RWPE2 (cell line): ENCODE measurements around the gene VTCN1.
"Not testable (repeated sequence)": the region's sequence is repeated elsewhere in the genome, so short reads cannot be mapped to it uniquely, and the experiment has no call there.

Experiments used
- ATAC-seq: fragments of 200-7000 bp; cut with Tn5 transposase; 3 replicates; pipeline ENCODE4 v1.9.1; 2021; ENCODE audit warnings: low read depth
- DNase-seq: peaks from one replicate; pipeline ENCODE4 v3.0.0-alpha.2; 2020; ENCODE audit warnings: low spot score
- H3K27ac ChIP-seq: fragments of 450-650 bp; 2 replicates; pipeline ENCODE4 v1.5.1; 2017; ENCODE audit warnings: mild to moderate bottlenecking; ENCODE audit not compliant: poor library complexity, severe bottlenecking
- H3K27me3 ChIP-seq: fragments of 250-450 bp; sonication (Bioruptor Pico); 2 replicates; pipeline ENCODE4 v1.5.1; 2021; ENCODE audit warnings: mild to moderate bottlenecking, moderate library complexity; ENCODE audit not compliant: insufficient read depth, poor library complexity, severe bottlenecking
- H3K36me3 ChIP-seq: fragments of 250-450 bp; sonication (Bioruptor Pico); 2 replicates; pipeline ENCODE4 v1.5.1; 2020; ENCODE audit warnings: low read depth, mild to moderate bottlenecking, moderate library complexity
- H3K4me1 ChIP-seq: fragments of 250-450 bp; sonication (Bioruptor Pico); 2 replicates; pipeline ENCODE4 v1.5.1; 2021; ENCODE audit warnings: mild to moderate bottlenecking, moderate library complexity; ENCODE audit not compliant: insufficient read depth, poor library complexity, severe bottlenecking
- H3K4me3 ChIP-seq: fragments of 250-450 bp; sonication (Bioruptor Pico); 2 replicates; pipeline ENCODE4 v1.5.1; 2021; ENCODE audit warnings: mild to moderate bottlenecking, moderate library complexity; ENCODE audit not compliant: severe bottlenecking
- H3K9me3 ChIP-seq: fragments of 250-450 bp; sonication (Bioruptor Pico); 2 replicates; pipeline ENCODE4 v1.5.1; 2021; ENCODE audit warnings: mild to moderate bottlenecking, moderate library complexity; ENCODE audit not compliant: severe bottlenecking
- CTCF ChIP-seq: fragments of 450-650 bp; IDR thresholded peaks from one replicate; pipeline ENCODE4 v1.5.1; 2017; ENCODE audit warnings: mild to moderate bottlenecking, moderate library complexity; ENCODE audit not compliant: poor library complexity, severe bottlenecking

Gene VTCN1

GRCh38 chr1:117164209-117164608 is 46.5 kb downstream of the VTCN1 start:
- TF ChIP-seq CTCF: no peak
- DNase-seq (no peak), ATAC-seq (no peak)
- no peaks in the 10 kb centered on the region for H3K9me3 ChIP-seq
- no peaks in the 10 kb centered on the region for H3K27me3 ChIP-seq
- H3K4me3 ChIP-seq: no peak overlapping the region
- no peaks in the 10 kb centered on the region for H3K4me1 ChIP-seq
- H3K27ac ChIP-seq: no peak overlapping the region
- H3K36me3 ChIP-seq: no peaks in the 10 kb centered on the region

GRCh38 chr1:117162816-117163215 is 47.9 kb downstream of the VTCN1 start:
- TF ChIP-seq CTCF: no peak
- no peaks in the 10 kb centered on the region for H3K4me1 ChIP-seq
- H3K9me3 ChIP-seq: no peaks in the 10 kb centered on the region
- DNase-seq: no peak
- H3K36me3 ChIP-seq: no peaks in the 10 kb centered on the region
- H3K27ac ChIP-seq: no peak overlapping the region
- no peak for ATAC-seq
- H3K4me3 ChIP-seq: no peak overlapping the region
- H3K27me3 ChIP-seq: no peaks in the 10 kb centered on the region

GRCh38 chr1:117161887-117162286 is 48.8 kb downstream of the VTCN1 start:
- no peaks in the 10 kb centered on the region for H3K9me3 ChIP-seq
- TF ChIP-seq CTCF: no peak
- no peak overlapping the region for H3K27ac ChIP-seq
- H3K4me3 ChIP-seq: no peak overlapping the region
- H3K27me3 ChIP-seq: no peaks in the 10 kb centered on the region
- H3K4me1 ChIP-seq: no peaks in the 10 kb centered on the region
- no peaks in the 10 kb centered on the region for H3K36me3 ChIP-seq
- DNase-seq (no peak), ATAC-seq (no peak)

GRCh38 chr1:117151305-117151704 is 59.4 kb downstream of the VTCN1 start:
- H3K36me3 ChIP-seq, ATAC-seq, DNase-seq, H3K9me3 ChIP-seq, H3K4me3 ChIP-seq, H3K27me3 ChIP-seq, H3K27ac ChIP-seq: not testable (repeated sequence)
- peaks cover 17% of the 10 kb centered on the region for H3K4me1 ChIP-seq

- DNase-seq (no peak), ATAC-seq (no peak)
- H3K9me3 ChIP-seq: no peaks in the 10 kb centered on the region
- H3K27ac ChIP-seq: no peak overlapping the region
- TF ChIP-seq CTCF: peak; percentile 8
- no peaks in the 10 kb centered on the region for H3K27me3 ChIP-seq
- no peaks in the 10 kb centered on the region for H3K36me3 ChIP-seq
- no peak overlapping the region for H3K4me3 ChIP-seq
- H3K4me1 ChIP-seq: peaks cover 17% of the 10 kb centered on the region
These were observed 60.4 kb downstream of the VTCN1 start for GRCh38 chr1:117150316-117150715.
